Pancreas (tissue), 10 donors: Measurements from ENCODE around the gene MRPS2. TPM values are rescaled to one million over a fixed set of nuclear protein-coding genes. Genes with fewer than 3 reads are reported as not detected.

Source experiments
- ATAC-seq, 4 donors: fragments of 200-7000 bp; cut with Tn5 transposase; one replicate each; pipeline versions ENCODE4 v1.8.0 to v1.9.1; 2020; ENCODE audit warnings: mild to moderate bottlenecking in 4 of 4, moderate library complexity in 4 of 4
- DNase-seq, 6 donors: peaks; one replicate each; pipeline ENCODE4 v3.0.0-alpha.2; 2020
- FAIRE-seq: peaks from 2 replicates; lab custom pipeline; 2012; peaks lifted over from hg19 to GRCh38; lab: Jason Lieb, UNC
- H3K27ac ChIP-seq, 4 donors: fragments of 200-600 bp; sonication (generic); 1 replicate in 3 of 4; 2 replicates in 1 of 4; pipeline versions ENCODE4 v1.5.0 to v1.8.0; 2020
- H3K27me3 ChIP-seq, 4 donors: fragments of 200-600 bp; one replicate each; pipeline ENCODE4 v1.8.0; 2021
- H3K36me3 ChIP-seq, 3 donors: fragments of 200-600 bp; sonication (generic) in 1 of 3; one replicate each; pipeline versions ENCODE4 v1.5.0 to v1.8.0; 2020 to 2021
- H3K4me1 ChIP-seq, 3 donors: fragments of 200-600 bp; one replicate each; pipeline ENCODE4 v1.8.0; 2021
- H3K4me3 ChIP-seq, 4 donors: fragments of 200-600 bp; sonication (generic) in 2 of 4; one replicate each; pipeline versions ENCODE4 v1.5.0 to v1.8.0; 2020 to 2021
- H3K9me3 ChIP-seq, 4 donors: fragments of 200-600 bp; one replicate each; pipeline ENCODE4 v1.8.0; 2021
- WGBS, 2 donors: extraction: QIAGEN DNeasy Blood & Tissue Kit; methylation state at CpG; one replicate each; pipeline ENCODE4 v1.1.7; 2013; 5-methylcytosine and 5-hydroxymethylcytosine counted together
- intact Hi-C, 3 donors: fragments of 100-400 bp; cut with DNase I; formaldehyde crosslinking; loops; one replicate each; pipeline versions ENCODE4 v1.11.1 to v1.14.2; 2022
- polyA plus RNA-seq, 2 donors: library from polyadenylated mRNA; stranded (reverse); fragments of 200-250 nt; gene quantifications; one replicate each; pipeline ENCODE4 v1.2.3, GENCODE V29; 2013
- total RNA-seq, 6 donors: library from RNA; stranded (reverse); fragmentation: NEBNext Ultra II Directional in 4 of 6; extraction: Animal tissue kit (Norgen Biotek cat#: 25700) in 4 of 6; gene quantifications; one replicate each; pipeline versions ENCODE4 v1.2.1 to v1.2.4, GENCODE V29; 2021 to 2023
- TF ChIP-seq, protein P1 (sequence below), 4 donors: fragments of 200-600 bp; sonication (generic) in 3 of 4; IDR thresholded peaks; one replicate each; pipeline versions ENCODE4 v1.5.0 to v1.8.0; 2021; ENCODE audit warnings: antibody characterized with exemption in 4 of 4
- donor health status: healthy with polysubstance abuse.
- donor health status: DM: no; HTN: no; CAD: no; lungs with moderate emphysema.
- donor health status: DM: no; HTN: no; CAD: no.
- donor health status: control.
- donor health status: control.
- donor health status: Bipolar disorder and iron deficiency.
- donor health status: DM: yes; HTN: yes; CAD: no.
- donor health status: DM: no; HTN: no; CAD: no.
- donor health status: DM: no; HTN: no; CAD: no.
- donor health status: DM: yes; HTN: yes; CAD: no.

Gene MRPS2
- total and polyA plus RNA-seq, 8 donors: 16.0 to 34.9 (median 19.1) TPM

- Histone ChIP-seq H3K9me3 (no peaks in the 10 kb centered on the region), H3K36me3 (no peaks in the 10 kb centered on the region), H3K4me3 (no peak overlapping the region), H3K27ac (no peak overlapping the region), H3K27me3 (no peaks in the 10 kb centered on the region), H3K4me1 (no peaks in the 10 kb centered on the region)
- TF ChIP-seq, protein P1, sequence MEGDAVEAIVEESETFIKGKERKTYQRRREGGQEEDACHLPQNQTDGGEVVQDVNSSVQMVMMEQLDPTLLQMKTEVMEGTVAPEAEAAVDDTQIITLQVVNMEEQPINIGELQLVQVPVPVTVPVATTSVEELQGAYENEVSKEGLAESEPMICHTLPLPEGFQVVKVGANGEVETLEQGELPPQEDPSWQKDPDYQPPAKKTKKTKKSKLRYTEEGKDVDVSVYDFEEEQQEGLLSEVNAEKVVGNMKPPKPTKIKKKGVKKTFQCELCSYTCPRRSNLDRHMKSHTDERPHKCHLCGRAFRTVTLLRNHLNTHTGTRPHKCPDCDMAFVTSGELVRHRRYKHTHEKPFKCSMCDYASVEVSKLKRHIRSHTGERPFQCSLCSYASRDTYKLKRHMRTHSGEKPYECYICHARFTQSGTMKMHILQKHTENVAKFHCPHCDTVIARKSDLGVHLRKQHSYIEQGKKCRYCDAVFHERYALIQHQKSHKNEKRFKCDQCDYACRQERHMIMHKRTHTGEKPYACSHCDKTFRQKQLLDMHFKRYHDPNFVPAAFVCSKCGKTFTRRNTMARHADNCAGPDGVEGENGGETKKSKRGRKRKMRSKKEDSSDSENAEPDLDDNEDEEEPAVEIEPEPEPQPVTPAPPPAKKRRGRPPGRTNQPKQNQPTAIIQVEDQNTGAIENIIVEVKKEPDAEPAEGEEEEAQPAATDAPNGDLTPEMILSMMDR (IDR thresholded peaks at IDR 0.05): no peak
- ATAC-seq (no peak), FAIRE-seq (no peak), DNase-seq (no peak)
- intact Hi-C loops: no loop called here
- 67 to 83% methylated on average over 10 of the region's 10 CpGs for WGBS, 2 donors
Measured at GRCh38 chr9:135519179-135519971, 18.9 kb downstream of the MRPS2 start.

GRCh38 chr9:135520916-135521607 is 20.6 kb downstream of the MRPS2 start, which contains the start of gene LCN1:
Gene LCN1 (plus strand): TSS chr9:135521440. CDS start chr9:135521498, 58 bp downstream.
- ATAC-seq (no peak), FAIRE-seq (no peak), DNase-seq (no peak)
- H3K9me3 ChIP-seq: no peaks in the 10 kb centered on the region
- no peak within 1 kb of the TSS for H3K27ac ChIP-seq
- no peak within 1 kb of the TSS for H3K4me3 ChIP-seq
- WGBS, 2 donors: 56 to 73% methylated on average over 18 of the region's 18 CpGs
- H3K4me1 ChIP-seq: no peaks in the 10 kb centered on the region
- TF ChIP-seq, protein P1 (IDR thresholded peaks at IDR 0.05): no peak
- no peaks in the 10 kb centered on the region for H3K36me3 ChIP-seq
- intact Hi-C loops: no loop called here
- no peaks in the 10 kb centered on the region for H3K27me3 ChIP-seq

- intact Hi-C loops: no loop called here
- no peak for ATAC-seq
- TF ChIP-seq, protein P1 (IDR thresholded peaks at IDR 0.05): no peak
Measured at GRCh38 chr9:135521608-135522095, 21.2 kb downstream of the MRPS2 start.

DNA sequence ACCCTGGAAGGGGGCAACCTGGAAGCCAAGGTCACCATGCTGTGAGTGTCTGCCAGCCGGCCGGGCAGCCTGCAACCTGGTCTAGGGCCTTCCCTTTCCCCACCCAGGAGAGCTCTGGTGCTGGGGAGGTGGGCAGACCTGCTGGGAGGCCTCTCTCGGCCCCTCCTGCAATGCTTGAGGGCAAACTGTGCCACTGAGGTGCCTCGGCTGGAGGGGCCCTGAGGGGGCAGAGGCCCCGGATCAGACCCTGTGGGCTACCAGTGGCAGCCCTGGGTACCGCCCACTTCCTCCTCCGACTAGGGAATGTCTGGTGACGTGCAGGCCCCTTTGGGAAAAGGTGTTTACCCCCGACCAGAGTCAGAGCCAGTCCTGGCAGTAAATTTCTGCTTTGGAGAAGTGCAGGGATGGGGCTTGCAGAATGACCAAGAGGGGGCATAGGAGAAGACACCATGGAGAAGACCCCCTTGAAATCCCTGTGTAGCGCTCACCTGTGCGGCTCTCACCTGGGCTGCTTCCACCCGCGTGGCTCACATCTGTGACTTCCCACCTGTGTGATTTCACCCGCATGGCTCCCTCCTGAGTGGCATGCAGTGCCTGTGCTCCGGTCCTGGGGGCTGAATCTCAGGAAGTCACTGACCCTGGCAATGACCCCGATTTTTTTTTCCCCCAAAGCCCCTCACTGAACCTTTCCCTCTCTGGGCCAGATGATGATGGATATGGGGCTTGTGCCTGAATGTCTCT is 21.8 kb downstream of the MRPS2 start:
- no peak for DNase-seq
- Histone ChIP-seq H3K4me1 (no peaks in the 10 kb centered on the region), H3K27ac (no peak overlapping the region), H3K27me3 (no peaks in the 10 kb centered on the region), H3K9me3 (no peaks in the 10 kb centered on the region), H3K36me3 (no peaks in the 10 kb centered on the region), H3K4me3 (no peak overlapping the region)
- intact Hi-C loops: no loop called here
- no peak for FAIRE-seq
- WGBS, 2 donors: 43 to 52% methylated on average over 16 of the region's 16 CpGs
- TF ChIP-seq, protein P1 (IDR thresholded peaks at IDR 0.05): no peak
- ATAC-seq: no peak

More at GRCh38 chr9:135521608-135522095, 21.2 kb downstream of the MRPS2 start:
- no peak for DNase-seq
- H3K4me3 ChIP-seq: no peak overlapping the region
- no peaks in the 10 kb centered on the region for H3K4me1 ChIP-seq
- WGBS, 2 donors: 55 to 69% methylated on average over 9 to 11 of the region's 11 CpGs
- H3K9me3 ChIP-seq: no peaks in the 10 kb centered on the region
- no peak for FAIRE-seq
- no peaks in the 10 kb centered on the region for H3K27me3 ChIP-seq
- no peaks in the 10 kb centered on the region for H3K36me3 ChIP-seq
- no peak overlapping the region for H3K27ac ChIP-seq
